ENCODE measurements around the gene ENAH. TPM values are rescaled to one million over a fixed set of nuclear protein-coding genes. Genes with fewer than 3 reads are reported as not detected.

ENAH gene
- total and polyA plus RNA-seq, 9 donors = 59.4 to 178 (median 149) TPM

DNA sequence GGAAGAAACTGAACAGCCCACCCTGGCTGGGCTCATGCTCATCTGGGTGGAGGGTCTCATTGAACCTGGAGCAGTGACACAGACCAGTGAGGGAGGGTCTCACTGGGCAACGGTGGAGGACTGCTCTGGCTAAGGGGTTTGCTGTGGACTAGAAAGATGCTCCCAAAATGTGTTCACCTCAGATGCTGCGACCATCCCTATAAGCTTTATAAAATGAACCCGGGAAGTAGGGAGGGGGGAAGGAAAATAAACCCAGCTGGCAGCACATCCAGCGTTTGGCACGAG is 190.6 kb downstream of the ENAH start:
- DNase-seq = no peak
- Histone ChIP-seq H3K27ac (ENCODE audit: low read length) (no peak overlapping the region), H3K36me3 (ENCODE audit: control insufficient read depth, insufficient read depth, low read length) (no peaks in the 10 kb centered on the region), H3K9me3 (replicated peaks; ENCODE audit: control insufficient read depth, low read depth, low read length) (no peaks in the 10 kb centered on the region), H3K4me3 (ENCODE audit: low read length) (no peak overlapping the region), H3K4me1 (ENCODE audit: control insufficient read depth, insufficient read depth, low read length) (peaks cover 58% of the 10 kb centered on the region), H3K27me3 (ENCODE audit: control insufficient read depth, insufficient read depth, low read length) (no peaks in the 10 kb centered on the region)
- 38% methylated on average over 1 of the region's 5 CpGs for WGBS (ENCODE audit: insufficient coverage)

DNA sequence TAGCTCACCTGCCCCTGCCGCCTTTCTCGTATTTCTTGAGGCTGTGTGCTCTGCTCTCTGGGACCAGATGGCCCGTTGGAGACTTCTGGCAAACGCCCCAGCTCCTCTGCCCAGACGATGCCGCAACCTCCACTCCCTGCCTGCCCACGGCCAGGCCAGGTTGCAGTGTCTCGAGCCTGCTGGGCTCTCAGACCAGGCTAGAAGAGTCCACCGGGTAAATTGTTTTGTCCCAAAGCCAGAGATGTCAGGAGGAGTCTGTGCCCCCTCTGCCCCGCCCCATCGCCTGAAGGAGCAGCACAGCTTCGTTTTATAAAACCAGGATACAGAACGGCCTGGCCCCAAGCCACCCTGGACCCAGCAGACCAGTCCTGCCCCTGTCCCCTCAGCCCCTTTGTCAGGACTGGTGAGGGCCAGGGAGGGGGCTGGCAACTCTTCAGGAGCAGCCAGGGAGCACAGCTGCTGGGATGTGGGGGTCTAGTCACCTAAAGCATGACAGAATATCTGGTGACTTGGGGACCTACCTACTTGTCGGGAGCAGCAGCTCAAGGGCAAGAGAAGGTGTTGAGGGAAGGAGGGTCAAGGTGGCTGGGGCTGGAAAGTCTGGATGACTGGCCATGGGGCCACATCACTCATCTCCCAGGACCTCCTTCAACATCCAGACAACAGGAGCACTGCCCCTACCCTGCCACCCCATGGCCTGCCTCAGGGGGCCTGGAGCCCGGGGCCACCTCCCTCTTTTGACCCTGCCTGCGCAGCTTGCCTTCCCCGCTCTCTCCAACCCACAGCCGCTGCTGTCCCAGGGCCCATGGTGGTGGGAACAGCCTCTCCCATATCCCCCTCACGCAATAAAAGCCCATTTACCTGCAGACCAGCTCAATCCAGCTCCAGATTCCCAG is 191.1 kb downstream of the ENAH start:
- DNase-seq = no peak
- H3K9me3 ChIP-seq (replicated peaks; ENCODE audit: control insufficient read depth, low read depth, low read length) = no peaks in the 10 kb centered on the region
- whole genome bisulfite sequencing (ENCODE audit: insufficient coverage) = 71% methylated on average over 16 of the region's 19 CpGs
- H3K4me1 ChIP-seq (ENCODE audit: control insufficient read depth, insufficient read depth, low read length) = peaks cover 52% of the 10 kb centered on the region
- H3K27me3 ChIP-seq (ENCODE audit: control insufficient read depth, insufficient read depth, low read length) = no peaks in the 10 kb centered on the region
- H3K27ac ChIP-seq (ENCODE audit: low read length) = no peak overlapping the region
- no peaks in the 10 kb centered on the region for H3K36me3 ChIP-seq (ENCODE audit: control insufficient read depth, insufficient read depth, low read length)
- H3K4me3 ChIP-seq (ENCODE audit: low read length) = no peak overlapping the region

DNA sequence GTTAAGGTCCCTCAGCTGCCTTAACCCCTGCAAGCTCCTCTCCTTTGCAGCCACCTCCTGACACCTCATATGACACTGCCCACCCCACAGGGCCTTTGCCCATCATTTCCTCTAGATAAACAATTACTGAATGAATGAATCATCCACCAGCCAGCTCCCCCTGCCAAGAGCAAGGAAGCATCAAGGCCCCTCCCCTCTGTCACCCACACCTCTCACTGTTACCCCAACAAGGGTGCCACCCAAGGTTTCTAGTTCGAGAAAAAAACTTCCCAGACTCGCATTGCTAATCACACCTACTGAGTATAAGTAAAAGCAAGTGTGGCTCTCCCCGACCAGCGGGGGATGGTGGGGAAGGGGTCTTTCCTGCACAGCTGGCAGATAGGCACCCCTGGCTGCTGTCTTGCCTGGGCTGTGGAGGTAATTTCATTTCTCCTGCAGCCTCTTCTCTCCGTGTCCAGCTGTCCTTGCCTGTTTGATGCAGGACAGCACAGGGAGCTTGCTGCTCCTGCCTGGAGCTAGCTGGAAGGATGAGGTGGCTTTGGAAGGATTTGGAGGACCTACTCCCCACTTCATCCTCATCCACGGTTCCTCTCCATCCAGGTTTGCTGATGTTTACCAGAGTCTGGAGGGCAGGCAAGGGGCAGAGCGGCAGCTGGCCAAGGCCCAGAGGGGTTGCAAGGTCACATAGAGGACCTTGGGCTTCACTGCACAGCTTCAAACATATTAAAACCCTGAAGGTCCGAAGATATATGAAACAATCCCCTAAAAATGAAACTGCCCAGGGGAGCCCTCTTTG is 192.0 kb downstream of the ENAH start:
- H3K36me3 ChIP-seq (ENCODE audit: control insufficient read depth, insufficient read depth, low read length) = no peaks in the 10 kb centered on the region
- no peak overlapping the region for H3K4me3 ChIP-seq (ENCODE audit: low read length)
- peaks cover 51% of the 10 kb centered on the region for H3K4me1 ChIP-seq (ENCODE audit: control insufficient read depth, insufficient read depth, low read length)
- H3K9me3 ChIP-seq (replicated peaks; ENCODE audit: control insufficient read depth, low read depth, low read length) = no peaks in the 10 kb centered on the region
- H3K27me3 ChIP-seq (ENCODE audit: control insufficient read depth, insufficient read depth, low read length) = no peaks in the 10 kb centered on the region
- 68% methylated on average over 3 of the region's 8 CpGs for WGBS (ENCODE audit: insufficient coverage)
- DNase-seq = no peak
- no peak overlapping the region for H3K27ac ChIP-seq (ENCODE audit: low read length)

DNA sequence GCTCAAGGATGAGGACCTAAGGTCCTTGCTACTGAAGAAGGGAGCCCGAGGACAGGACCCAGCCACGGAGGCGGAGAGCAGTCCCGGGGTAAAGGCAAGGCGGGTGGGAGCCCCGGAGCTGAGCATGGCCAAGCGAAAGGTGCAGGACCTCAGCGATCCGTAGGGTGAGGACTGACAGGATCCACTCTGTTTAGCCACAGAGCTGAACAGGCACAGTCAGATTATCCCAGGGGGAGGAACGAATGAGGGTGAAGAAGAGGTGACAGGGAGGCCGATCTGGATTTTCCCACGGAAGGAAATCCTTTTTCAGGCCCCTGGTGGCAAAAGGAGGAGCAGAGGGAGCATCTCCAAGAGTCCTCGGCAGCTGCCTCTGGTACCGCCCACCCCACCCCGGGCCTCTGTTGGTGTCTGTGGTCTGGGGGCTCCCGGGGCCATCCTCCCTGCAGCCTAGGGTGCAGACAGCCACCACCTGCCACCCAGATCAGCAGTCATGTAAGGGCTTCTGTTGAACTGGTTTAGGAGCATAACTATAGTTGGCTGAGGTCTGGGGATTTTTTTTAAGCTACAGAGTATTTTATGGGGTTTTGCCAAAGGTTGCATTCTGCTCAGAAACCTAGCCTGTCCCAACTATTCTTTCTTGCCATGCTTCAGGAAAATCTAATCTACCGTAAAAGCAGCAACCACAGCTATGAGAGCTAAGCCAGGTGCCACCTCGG is 192.7 kb downstream of the ENAH start:
- DNase-seq = no peak
- Histone ChIP-seq H3K36me3 (ENCODE audit: control insufficient read depth, insufficient read depth, low read length) (no peaks in the 10 kb centered on the region), H3K27ac (ENCODE audit: low read length) (no peak overlapping the region), H3K4me1 (ENCODE audit: control insufficient read depth, insufficient read depth, low read length) (peaks cover 43% of the 10 kb centered on the region), H3K27me3 (ENCODE audit: control insufficient read depth, insufficient read depth, low read length) (no peaks in the 10 kb centered on the region), H3K4me3 (ENCODE audit: low read length) (no peak overlapping the region), H3K9me3 (replicated peaks; ENCODE audit: control insufficient read depth, low read depth, low read length) (no peaks in the 10 kb centered on the region)
- 47% methylated on average over 12 of the region's 18 CpGs for WGBS (ENCODE audit: insufficient coverage)

DNA sequence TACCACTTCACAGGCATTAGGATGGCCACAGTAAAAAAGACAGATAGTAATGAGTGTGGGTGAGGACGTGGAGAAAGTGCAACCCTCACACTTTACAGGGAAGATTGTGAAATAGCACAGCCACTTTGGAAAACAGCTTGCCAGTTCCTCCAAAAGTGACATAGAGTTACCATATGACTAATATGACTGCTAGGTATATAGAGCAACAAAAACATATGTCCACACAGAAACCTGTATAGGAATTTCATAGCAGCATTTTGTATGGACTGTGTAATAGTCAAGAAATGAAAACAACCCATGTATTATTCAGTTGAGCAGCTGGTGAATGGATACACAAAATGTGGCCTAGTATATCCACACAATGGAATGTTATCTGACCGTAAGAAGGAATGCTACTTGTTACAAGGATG is 194.7 kb downstream of the ENAH start:
- no peaks in the 10 kb centered on the region for H3K36me3 ChIP-seq (ENCODE audit: control insufficient read depth, insufficient read depth, low read length)
- no peak overlapping the region for H3K4me3 ChIP-seq (ENCODE audit: low read length)
- DNase-seq = no peak
- peaks cover 35% of the 10 kb centered on the region for H3K4me1 ChIP-seq (ENCODE audit: control insufficient read depth, insufficient read depth, low read length)
- H3K9me3 ChIP-seq (replicated peaks; ENCODE audit: control insufficient read depth, low read depth, low read length) = no peaks in the 10 kb centered on the region
- H3K27ac ChIP-seq (ENCODE audit: low read length) = no peak overlapping the region
- no peaks in the 10 kb centered on the region for H3K27me3 ChIP-seq (ENCODE audit: control insufficient read depth, insufficient read depth, low read length)
- WGBS (ENCODE audit: insufficient coverage) = 100% methylated on average over 1 of the region's 2 CpGs

DNA sequence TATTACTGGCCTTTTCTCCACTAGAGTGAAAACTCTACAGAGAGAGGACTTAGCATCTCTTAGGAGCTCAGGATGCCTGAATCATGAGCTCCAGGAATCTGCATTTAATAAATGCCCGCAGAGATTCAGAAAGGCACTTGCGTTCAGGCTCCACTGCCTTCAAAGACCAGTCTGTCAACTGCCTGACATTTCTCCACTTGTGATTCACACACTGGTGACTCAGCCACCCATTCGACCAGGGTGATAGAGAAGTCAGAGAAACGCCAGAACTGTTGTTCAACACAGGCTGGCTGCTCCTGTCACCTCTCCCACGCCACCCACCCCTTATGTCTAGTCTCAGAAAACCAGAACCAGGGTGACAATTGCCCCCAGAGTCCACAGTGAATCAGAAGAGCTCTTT is 198.2 kb downstream of the ENAH start:
- Histone ChIP-seq H3K9me3 (replicated peaks; ENCODE audit: control insufficient read depth, low read depth, low read length) (no peaks in the 10 kb centered on the region), H3K4me1 (ENCODE audit: control insufficient read depth, insufficient read depth, low read length) (peaks cover under 1% of the 10 kb centered on the region), H3K27ac (ENCODE audit: low read length) (no peak overlapping the region), H3K36me3 (ENCODE audit: control insufficient read depth, insufficient read depth, low read length) (no peaks in the 10 kb centered on the region), H3K27me3 (ENCODE audit: control insufficient read depth, insufficient read depth, low read length) (no peaks in the 10 kb centered on the region), H3K4me3 (ENCODE audit: low read length) (no peak overlapping the region)
- WGBS (ENCODE audit: insufficient coverage) = no CpG with 5 or more reads among the region's 5 CpGs
- no peak for DNase-seq

DNA sequence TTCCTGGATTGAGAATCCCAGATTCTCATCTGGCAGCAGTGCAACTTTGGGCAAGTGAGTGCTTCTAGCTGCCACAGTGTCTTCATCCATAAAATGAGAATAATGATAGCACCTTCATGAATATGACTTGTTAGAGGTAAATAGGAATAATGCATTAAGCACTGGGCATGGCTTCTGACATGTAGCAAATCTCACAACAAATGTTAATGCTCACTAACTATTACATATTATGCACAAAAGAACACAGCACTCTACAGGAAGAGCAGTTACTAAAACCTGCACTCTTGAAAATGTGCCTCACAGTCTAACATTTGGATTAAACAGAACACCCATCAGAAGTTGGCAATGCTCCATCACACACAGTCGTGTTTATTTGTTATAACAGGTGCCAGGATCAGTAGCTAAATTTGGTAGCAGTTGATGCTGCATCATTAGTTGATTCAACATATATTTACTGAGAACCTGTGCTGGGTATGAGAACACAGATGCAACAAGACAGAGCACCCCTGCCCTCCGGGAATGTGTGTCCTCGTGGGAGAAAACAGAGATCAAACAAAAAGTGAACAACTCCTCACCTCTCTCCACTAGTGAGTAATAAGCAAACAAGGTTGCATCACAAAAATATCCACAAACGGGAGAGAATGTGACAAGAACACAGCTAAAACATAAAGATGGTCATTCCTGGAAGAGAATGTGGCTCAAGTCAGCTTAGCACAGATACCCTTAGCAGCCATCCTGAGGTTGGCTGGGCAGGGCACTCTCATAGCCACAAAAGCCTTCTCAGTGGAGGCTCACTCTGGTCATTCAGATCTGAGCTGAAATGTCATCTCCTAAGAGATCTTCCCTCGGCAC is 198.9 kb downstream of the ENAH start:
- no peak overlapping the region for H3K27ac ChIP-seq (ENCODE audit: low read length)
- no peaks in the 10 kb centered on the region for H3K9me3 ChIP-seq (replicated peaks; ENCODE audit: control insufficient read depth, low read depth, low read length)
- WGBS (ENCODE audit: insufficient coverage) = 80% methylated on average over 1 of the region's 5 CpGs
- DNase-seq = no peak
- no peaks in the 10 kb centered on the region for H3K4me1 ChIP-seq (ENCODE audit: control insufficient read depth, insufficient read depth, low read length)
- no peak overlapping the region for H3K4me3 ChIP-seq (ENCODE audit: low read length)
- H3K36me3 ChIP-seq (ENCODE audit: control insufficient read depth, insufficient read depth, low read length) = no peaks in the 10 kb centered on the region
- no peaks in the 10 kb centered on the region for H3K27me3 ChIP-seq (ENCODE audit: control insufficient read depth, insufficient read depth, low read length)

DNA sequence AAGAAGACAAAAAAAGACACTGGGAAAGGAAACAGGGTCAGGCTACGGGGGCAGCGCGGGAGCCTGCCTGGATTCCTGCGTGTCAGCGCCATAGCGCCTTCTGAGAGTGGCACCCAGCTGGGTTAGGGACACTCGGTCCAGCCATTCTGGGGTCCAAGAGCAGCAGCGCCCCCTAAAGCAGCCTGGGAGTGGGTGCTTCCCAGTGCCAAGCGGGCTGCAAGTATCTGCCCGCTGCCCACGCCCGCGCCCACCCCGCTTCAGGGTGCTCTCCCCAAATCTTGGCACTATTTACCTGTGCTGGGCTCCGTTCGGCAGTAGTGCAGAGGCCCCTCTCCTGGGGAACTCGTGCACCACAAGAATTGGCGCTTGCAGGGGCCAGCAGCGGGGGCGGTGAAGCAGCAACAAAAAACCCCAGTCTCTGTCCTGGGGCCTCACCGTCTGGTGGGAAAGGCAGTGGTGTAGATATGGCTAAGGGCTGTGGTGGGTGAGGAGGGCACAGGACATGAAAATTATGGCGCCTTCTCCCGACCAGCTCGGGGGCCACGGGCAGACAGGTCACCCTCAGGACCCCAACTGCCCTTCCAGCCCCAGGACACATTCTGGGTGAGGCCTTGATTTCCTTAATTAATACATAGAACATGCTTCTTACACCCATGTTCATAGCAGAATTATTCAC is 200.9 kb downstream of the ENAH start:
- 71% methylated on average over 16 of the region's 25 CpGs for WGBS (ENCODE audit: insufficient coverage)
- H3K36me3 ChIP-seq (ENCODE audit: control insufficient read depth, insufficient read depth, low read length) = no peaks in the 10 kb centered on the region
- no peaks in the 10 kb centered on the region for H3K9me3 ChIP-seq (replicated peaks; ENCODE audit: control insufficient read depth, low read depth, low read length)
- H3K27ac ChIP-seq (ENCODE audit: low read length) = no peak overlapping the region
- H3K27me3 ChIP-seq (ENCODE audit: control insufficient read depth, insufficient read depth, low read length) = no peaks in the 10 kb centered on the region
- H3K4me3 ChIP-seq (ENCODE audit: low read length) = no peak overlapping the region
- DNase-seq = no peak
- H3K4me1 ChIP-seq (ENCODE audit: control insufficient read depth, insufficient read depth, low read length) = peaks cover 17% of the 10 kb centered on the region

DNA sequence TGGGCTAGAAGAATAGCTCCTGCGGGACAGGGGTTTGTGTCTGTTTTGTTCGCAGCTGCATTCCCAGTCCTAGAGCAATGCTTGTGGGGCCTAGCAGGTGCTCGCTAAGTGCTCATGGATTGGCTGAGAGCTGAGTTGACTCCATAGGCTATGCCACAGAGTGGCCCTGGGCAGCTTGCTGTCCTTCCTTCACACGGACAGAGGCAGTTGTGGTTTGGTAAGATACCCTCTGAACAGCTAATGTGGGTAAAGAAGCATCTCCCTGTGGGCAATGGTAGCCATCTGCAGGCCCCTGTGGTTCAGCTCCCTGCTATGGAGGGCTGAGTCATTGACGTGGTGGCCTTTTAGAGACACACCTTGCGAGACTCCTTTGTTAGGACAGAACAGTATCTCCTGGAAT is 201.6 kb downstream of the ENAH start:
- peaks cover 22% of the 10 kb centered on the region for H3K4me1 ChIP-seq (ENCODE audit: control insufficient read depth, insufficient read depth, low read length)
- H3K27ac ChIP-seq (ENCODE audit: low read length) = no peak overlapping the region
- H3K36me3 ChIP-seq (ENCODE audit: control insufficient read depth, insufficient read depth, low read length) = no peaks in the 10 kb centered on the region
- no peak for DNase-seq
- no peaks in the 10 kb centered on the region for H3K27me3 ChIP-seq (ENCODE audit: control insufficient read depth, insufficient read depth, low read length)
- 88% methylated on average over 4 of the region's 6 CpGs for WGBS (ENCODE audit: insufficient coverage)
- H3K9me3 ChIP-seq (replicated peaks; ENCODE audit: control insufficient read depth, low read depth, low read length) = no peaks in the 10 kb centered on the region
- H3K4me3 ChIP-seq (ENCODE audit: low read length) = no peak overlapping the region

Measured in muscle of leg (tissue), 11 donors.